ENCODE data around the gene EIF4G1.

Gene EIF4G1

DNA sequence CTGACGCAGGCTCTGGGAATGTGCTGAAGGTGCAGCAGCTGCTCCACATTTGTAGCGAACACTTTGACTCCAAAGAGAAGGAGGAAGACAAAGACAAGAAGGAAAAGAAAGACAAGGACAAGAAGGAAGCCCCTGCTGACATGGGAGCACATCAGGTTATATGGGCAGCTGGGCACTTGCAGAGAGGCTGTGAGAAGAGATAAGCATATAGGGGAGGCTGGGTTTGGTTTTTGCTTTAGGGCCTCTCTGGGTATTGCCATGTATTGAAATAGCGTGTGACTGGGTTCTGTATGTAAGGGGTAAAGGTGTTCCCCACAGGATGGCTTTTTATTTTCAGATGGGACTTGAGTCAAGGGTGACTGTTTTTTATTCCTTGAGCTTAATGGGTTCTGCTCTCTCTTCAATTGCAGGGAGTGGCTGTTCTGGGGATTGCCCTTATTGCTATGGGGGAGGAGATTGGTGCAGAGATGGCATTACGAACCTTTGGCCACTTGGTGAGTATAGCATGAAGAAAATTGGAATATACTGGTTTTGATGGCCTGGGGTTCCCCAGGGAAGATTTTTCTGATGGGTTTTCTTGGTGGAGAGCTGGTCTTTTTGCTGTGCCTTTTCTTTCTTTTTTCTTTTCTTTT lies 7.9 kb upstream of the EIF4G1 start:
- FAIRE-seq, result no peak

DNA sequence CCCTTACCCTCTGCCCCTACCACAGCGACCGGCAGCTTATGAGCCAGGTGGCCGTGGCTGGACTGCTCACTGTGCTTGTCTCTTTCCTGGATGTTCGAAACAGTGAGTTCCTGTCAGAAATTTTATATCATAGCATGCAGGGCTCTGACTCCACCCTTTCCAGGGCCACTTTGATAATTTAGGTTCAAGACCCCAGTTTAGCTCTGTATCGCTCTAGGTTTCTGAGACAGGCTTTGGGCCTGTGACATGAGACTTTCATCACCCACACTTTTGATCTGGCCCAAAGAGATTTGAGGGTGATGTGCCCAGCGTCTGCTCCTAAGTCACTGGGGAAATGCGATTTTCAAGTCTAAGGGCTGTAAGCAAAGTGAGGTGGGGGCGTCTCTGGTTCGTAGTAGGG lies 6.5 kb upstream of the EIF4G1 start:
- no peak for FAIRE-seq

DNA sequence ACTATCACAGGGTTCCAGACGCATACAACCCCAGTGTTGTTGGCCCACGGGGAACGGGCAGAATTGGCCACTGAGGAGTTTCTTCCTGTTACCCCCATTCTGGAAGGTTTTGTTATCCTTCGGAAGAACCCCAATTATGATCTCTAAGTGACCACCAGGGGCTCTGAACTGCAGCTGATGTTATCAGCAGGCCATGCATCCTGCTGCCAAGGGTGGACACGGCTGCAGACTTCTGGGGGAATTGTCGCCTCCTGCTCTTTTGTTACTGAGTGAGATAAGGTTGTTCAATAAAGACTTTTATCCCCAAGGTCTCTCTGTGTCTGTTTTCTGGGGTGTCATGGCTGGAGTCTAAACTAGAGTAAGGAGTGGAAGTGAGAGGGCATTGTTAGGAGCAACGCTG lies 5.7 kb upstream of the EIF4G1 start:
- no peak for FAIRE-seq

DNA sequence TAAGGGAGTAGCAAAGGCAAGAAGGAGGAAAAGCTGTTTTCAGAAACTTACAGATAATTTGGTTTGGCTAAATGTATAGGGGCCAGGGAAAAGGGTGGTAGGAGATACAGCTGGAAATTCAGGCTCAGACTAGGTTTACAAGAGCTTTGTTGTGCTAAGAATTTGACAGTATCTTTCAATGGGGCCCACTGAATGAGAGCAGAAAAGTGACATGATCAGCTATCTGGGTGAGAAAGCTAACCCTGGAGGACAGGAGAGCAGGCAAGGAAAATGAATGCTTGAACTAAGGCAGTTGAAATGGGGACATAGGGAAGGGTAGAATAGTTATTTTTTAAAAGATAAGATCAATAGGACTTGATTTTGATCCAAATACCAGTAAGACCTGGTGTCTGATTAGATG lies 2.8 kb upstream of the EIF4G1 start:
- FAIRE-seq, result no peak

DNA sequence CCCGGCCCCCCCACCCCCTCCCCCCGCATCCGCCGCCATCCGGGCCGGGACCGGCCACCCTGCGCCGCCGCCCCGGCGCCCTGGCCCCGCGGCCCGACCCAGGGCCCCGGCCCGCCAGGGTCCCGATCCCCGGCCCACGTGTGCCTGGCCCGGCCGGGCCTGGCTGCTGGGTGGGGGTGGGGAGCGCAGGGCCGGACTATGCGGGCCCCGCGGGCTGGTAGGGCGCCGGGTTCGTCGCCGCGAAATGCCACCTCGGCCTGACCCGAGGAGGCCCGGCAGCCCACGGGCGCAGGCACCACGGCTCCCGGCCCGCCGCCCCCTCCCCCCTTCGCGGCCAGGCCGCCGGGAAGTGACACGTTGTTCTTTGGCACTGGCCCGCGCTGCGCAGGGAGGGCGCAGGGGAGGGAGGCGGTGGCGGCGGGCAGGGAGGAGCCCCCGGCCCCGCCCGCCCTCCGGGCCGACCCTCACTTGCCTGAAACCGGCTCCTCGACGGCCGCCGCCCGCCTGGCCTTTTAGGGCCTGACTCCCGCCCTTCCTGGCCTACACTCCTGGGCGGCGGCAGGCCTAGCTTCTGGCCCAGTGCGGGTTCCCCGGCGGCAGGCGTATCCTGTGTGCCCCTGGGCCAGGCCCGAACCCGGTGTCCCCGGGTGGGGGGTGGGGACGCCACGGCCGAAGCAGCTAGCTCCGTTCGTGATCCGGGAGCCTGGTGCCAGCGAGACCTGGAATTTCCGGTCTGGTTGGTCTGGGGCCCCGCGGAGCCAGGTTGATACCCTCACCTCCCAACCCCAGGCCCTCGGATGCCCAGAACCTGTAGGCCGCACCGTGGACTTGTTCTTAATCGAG lies 515 bp downstream of the EIF4G1 start:
- no peak for FAIRE-seq

DNA sequence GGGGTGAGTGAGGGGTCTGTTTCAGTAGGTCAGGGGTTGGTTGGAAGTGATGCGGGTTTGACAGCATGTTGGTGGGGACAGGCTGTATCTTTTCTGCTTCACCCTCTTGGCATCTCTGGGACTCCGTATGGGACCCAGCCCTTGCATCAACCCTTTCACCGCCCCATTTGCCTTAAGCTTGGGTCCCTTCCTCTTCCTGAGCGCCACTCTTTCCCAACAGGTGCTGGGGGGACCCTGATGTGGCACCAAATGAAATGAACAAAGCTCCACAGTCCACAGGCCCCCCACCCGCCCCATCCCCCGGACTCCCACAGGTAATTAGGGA lies 1.1 kb downstream of the EIF4G1 start:
- no peak for FAIRE-seq

DNA sequence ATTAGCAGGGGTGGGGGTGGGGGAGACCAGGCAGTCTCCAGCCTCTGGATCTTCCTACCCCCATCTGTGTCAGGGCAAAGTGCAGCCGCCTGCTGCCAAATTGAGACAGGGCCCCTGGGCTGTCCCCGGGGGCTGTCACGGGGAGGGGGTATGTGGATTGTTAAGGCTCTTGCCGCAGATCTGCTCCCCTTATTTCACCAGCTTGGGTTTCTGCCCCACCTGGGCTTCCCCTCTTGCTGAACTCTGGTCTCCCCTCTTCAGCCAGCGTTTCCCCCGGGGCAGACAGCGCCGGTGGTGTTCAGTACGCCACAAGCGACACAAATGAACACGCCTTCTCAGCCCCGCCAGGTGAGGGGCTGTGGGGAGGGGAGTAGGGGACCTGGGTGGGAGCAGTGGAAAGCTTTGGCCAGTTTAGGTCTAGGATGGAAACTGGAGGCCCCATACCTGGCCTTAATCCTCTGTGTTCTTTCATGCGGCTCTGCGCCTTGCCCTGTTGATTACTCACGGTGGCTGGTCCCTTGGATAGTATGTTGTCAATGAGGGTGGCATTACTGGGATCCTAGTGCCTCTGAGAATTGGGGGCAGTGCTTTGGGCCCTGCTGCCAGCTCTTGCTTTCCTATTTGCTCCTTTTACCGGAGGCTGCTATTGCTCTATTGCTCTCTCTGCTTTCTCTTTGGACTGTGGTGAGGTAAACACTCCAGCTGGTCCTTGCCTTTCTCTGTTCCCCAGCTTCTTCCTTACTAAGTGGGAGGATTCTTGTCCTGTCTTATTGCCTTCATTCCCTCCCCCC lies 1.7 kb downstream of the EIF4G1 start:
- no peak for FAIRE-seq

DNA sequence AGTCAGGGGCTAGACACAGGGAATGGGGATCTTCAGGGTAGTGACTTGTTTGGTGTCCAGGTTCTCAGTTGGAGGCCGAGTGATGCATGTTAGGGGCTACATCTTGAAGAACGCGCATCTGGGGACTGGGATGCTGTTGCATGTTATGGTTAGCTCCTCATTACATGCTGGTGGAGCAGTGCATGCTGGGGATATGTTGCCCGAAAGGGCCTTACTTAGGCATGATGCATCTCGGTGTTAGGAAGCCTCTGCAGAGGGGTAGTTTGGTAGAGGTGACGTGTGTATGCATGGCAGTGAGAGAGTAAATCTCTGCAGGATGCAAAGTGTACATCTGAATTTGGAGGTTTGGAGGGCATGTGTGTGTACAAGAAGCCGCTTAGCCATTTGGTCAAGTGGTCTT lies 2.4 kb downstream of the EIF4G1 start:
- no peak for FAIRE-seq

DNA sequence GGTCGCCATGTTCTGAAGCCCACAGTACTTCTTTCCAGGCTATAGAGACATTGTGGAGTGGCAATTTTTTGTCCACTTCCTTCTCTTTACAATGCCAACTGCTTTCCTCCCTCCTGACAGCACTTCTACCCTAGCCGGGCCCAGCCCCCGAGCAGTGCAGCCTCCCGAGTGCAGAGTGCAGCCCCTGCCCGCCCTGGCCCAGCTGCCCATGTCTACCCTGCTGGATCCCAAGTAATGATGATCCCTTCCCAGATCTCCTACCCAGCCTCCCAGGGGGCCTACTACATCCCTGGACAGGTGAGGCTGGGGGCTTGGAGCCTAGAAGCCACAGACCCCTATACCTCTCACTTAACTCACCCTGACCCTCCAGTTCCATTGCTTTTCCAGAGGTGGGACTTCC lies 2.8 kb downstream of the EIF4G1 start:
- no peak for FAIRE-seq

DNA sequence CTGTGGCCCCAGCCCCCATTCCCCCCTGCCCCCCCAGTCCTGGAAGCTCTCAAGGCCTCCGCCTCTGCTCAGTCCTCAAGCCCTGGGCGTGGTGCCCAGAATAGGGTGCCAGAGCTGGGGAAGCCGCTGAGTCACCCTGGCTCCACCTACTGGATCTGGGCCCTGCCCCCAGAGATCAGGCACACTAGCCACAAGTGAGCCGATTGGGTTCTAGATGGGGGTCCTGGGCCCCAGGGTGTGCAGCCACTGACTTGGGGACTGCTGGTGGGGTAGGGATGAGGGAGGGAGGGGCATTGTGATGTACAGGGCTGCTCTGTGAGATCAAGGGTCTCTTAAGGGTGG lies 5.7 kb downstream of the EIF4G1 start:
- no peak for FAIRE-seq

DNA sequence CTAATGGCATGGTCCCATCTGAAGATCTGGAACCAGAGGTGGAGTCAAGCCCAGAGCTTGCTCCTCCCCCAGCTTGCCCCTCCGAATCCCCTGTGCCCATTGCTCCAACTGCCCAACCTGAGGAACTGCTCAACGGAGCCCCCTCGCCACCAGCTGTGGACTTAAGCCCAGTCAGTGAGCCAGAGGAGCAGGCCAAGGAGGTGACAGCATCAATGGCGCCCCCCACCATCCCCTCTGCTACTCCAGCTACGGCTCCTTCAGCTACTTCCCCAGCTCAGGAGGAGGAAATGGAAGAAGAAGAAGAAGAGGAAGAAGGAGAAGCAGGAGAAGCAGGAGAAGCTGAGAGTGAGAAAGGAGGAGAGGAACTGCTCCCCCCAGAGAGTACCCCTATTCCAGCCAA lies 7.3 kb downstream of the EIF4G1 start:
- FAIRE-seq, result no peak

DNA sequence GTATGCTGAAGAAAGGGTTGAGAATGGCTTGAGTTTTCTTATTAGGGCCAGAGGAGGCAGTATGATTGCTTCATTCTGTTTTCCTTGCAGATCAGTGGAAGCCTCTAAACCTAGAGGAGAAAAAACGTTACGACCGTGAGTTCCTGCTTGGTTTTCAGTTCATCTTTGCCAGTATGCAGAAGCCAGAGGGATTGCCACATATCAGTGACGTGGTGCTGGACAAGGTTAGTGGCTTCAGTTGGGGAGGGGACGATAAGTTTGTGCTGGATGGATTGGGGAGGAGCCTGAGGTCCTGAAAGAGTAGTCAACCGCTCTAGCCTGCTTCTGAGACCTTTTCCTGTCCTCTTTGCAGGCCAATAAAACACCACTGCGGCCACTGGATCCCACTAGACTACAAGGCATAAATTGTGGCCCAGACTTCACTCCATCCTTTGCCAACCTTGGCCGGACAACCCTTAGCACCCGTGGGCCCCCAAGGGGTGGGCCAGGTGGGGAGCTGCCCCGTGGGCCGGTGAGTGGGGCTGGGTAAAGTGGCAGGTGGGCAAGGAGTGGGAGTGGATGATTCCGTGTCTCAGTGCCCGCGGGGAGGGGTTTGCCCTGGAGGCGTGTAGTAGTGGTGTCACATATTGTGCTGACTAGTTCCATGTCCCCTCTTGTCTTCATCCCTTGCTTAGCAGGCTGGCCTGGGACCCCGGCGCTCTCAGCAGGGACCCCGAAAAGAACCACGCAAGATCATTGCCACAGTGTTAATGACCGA lies 8.5 kb downstream of the EIF4G1 start:
- FAIRE-seq, result no peak

DNA sequence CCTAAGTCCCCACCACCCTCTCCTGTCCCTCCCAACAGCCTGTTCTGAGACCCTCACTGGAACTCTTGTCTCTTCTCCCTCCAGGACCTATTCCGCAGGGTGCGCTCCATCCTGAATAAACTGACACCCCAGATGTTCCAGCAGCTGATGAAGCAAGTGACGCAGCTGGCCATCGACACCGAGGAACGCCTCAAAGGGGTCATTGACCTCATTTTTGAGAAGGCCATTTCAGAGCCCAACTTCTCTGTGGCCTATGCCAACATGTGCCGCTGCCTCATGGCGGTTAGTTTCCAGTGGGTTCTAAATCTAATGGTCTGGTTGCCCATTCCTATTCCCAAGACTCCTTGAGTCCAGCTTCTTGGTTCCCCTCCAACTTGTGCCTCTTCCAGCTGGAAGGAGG lies 9.3 kb downstream of the EIF4G1 start:
- FAIRE-seq, result no peak

DNA sequence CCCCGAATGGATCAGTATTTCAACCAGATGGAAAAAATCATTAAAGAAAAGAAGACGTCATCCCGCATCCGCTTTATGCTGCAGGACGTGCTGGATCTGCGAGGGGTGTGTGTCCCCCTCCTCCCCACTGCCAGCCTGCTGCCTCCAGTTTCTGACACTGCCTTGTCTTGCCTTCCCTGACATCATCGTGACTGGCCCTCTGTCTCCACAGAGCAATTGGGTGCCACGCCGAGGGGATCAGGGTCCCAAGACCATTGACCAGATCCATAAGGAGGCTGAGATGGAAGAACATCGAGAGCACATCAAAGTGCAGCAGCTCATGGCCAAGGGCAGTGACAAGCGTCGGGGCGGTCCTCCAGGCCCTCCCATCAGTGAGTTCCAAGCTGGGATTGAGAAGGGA lies 10.9 kb downstream of the EIF4G1 start:
- FAIRE-seq, result no peak

DNA sequence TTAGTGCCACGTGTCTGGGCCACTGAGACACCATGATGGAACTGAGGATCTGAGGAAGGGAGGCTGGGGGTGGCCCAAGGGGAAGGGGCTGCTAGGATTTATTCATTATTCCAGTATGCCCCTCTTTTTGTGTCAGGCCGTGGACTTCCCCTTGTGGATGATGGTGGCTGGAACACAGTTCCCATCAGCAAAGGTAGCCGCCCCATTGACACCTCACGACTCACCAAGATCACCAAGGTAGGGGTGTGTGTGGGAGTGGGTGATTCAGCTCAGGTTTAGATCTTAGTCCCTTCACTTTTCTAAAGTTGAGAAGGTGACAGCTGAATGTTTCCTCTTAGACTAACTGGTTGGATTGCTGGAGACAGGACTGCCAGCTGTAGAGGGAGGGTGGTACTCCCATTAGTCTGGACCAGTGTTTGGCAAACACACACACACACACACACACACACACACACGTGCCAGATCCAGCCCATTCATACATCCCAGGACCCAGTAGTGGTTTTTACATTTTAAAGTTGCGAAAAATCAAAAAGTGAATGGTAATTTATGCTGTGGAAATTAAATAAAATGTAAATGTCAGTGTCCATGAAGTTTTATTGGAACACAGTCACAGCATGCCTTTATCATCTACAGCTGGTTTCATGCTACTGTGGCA lies 11.4 kb downstream of the EIF4G1 start:
- no peak for FAIRE-seq

DNA sequence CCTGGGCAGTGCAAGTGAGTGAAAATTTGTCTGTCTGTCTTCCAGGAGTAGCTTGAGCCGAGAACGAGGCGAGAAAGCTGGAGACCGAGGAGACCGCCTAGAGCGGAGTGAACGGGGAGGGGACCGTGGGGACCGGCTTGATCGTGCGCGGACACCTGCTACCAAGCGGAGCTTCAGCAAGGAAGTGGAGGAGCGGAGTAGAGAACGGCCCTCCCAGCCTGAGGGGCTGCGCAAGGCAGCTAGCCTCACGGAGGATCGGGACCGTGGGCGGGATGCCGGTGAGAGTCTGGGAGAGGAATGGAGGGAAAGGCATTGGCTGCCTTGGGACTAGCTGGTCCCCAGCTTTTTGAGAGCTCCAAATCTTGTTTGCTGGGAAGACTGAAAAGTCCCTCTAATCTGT lies 12.8 kb downstream of the EIF4G1 start:
- FAIRE-seq, result no peak

DNA sequence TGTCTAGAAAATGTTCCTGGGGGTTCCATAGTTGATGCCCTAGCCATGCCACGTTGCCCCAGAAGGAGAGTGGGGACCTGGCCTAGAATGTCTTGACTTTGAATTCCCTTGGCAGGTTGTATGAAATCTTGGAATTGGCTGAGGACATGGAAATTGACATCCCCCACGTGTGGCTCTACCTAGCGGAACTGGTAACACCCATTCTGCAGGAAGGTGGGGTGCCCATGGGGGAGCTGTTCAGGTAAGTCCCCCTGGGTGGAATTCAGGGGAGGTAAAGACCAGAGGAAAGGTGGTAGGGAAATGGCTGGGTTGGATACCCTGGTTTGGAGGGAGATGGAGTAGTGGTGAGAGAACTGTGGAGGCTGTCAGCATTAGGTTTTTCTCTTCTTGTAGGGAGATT lies 14.1 kb downstream of the EIF4G1 start:
- FAIRE-seq, result no peak

DNA sequence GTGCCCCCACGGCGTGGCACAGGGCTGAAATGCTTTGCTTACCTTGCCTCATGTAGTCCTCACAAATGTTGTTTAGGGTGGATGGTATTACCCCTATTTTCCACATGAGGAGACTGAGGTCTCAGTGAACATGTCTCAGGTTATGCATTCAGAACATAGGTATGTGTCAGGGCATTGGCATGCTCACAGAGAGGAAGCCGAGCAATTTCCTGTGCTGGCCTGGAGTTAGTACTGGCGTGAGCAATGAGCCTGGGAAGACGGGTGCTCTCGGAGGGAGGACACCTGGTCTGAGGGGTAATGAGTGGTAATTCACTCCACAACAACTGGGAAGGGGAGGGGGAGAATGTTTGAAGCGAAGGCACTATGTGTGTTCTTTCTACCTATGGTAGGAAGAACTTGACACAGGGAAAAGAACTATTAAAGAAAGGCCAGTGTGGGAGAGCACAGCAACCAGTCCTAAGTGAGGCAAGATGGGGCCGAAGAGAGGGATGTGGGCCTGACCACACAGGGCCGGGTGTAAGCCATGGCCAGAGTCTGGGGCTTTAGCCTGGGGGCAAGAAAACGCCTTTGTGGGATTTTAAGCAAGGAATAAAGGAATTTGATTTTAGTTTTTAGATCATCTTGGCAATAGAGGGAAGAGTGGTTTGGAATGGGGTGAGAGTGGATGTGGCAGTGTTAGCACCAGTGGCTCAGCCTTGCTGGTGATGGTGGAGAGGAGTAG lies 18.1 kb downstream of the EIF4G1 start:
- no peak for FAIRE-seq

DNA sequence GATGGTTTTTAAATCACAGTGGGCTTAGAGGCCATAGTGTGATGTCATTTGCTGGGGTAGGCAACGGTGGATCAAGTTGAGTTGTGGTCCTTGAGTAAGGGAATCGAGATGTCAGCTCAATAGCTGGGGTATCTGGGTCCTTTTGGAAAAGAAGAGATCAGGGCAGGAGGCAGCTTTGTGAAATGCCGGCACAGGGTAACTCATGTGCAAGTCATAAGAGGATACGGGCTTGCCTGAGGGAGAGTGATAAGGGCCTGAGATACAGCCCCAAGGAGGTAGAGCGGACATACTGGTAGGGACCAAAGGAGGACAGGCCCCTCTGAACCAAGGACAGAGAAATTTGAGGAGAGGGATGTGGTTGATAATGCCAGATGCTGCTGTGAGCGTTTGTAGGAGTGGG lies 18.8 kb downstream of the EIF4G1 start:
- no peak for FAIRE-seq

DNA sequence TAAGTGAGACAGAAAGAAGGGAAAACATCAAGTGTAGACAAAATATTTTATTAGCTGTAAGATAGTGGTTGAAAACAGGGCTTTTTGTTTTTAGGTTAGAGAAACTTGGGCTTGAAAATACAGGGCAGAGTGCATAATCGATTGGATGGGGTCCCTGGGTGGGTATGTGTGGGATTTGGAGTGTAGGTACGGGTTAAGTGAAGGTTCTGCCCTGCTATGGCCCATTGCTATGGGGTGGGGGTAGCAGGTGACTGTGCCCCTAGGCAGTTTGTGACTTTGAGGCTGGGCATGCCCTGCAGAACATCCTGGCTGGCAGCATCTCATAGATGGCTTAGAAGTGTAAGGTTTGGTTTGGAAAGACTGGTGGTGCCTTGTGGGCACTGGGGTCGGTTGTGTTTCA lies 19.3 kb downstream of the EIF4G1 start:
- no peak for FAIRE-seq

DNA sequence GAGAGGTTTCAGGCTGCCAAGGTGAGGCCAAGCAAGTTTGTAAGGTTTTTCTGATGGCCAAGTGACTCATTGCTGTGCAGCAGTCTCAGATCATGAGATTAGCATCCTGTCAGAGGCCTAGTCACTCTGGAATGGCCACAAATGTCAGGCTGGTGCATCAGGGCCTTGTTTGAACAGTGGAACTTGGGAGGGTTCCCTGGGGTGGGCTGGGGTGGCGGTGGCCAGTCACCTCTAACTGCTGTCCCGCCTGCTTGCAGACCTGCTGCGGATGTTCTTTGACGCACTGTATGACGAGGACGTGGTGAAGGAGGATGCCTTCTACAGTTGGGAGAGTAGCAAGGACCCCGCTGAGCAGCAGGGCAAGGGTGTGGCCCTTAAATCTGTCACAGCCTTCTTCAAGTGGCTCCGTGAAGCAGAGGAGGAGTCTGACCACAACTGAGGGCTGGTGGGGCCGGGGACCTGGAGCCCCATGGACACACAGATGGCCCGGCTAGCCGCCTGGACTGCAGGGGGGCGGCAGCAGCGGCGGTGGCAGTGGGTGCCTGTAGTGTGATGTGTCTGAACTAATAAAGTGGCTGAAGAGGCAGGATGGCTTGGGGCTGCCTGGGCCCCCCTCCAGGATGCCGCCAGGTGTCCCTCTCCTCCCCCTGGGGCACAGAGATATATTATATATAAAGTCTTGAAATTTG lies 20.2 kb downstream of the EIF4G1 start:
- FAIRE-seq, result no peak

DNA sequence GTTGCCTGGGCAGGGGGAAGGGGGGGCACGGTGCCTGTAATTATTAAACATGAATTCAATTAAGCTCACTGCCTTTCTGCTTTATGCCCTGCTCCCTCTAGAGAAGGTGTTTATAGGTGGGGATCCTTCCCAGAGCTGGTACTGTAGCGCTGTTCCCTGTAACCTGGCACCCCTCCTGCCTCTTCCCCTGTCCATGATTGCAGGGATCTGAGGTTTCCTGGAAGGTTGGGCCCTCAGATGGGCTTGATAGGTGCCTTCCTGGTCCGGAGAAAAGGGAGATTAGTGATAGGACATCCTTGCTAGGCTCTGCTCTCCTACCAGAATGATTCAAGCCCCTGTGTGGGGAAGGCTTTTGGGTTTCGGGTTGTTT lies 20.9 kb downstream of the EIF4G1 start:
- FAIRE-seq, result no peak
